HepG2 (cell line): ENCODE results near the gene MXRA8. TPM values are rescaled to one million over a fixed set of nuclear protein-coding genes. Genes with fewer than 3 reads are reported as not detected.

Source experiments
- CBX1 ChIP-seq: IDR thresholded peaks from one replicate; pipeline ENCODE4 v1.6.1; 2016; ENCODE audit warnings: antibody characterized with exemption, low read depth
- GZF1 ChIP-seq: sonication (generic); formaldehyde crosslinking; IDR thresholded peaks from 2 replicates; pipeline ENCODE4 v1.5.1; 2020; ENCODE audit warnings: mild to moderate bottlenecking, missing genetic modification reagents
- HNRNPL ChIP-seq: fragments of 200-400 bp; formaldehyde crosslinking; IDR thresholded peaks from 2 replicates; pipeline ENCODE4 v1.6.1; 2017; ENCODE audit warnings: mild to moderate bottlenecking, low read depth, low read length
- KDM5A ChIP-seq: fragments of 200-600 bp; sonication (generic); IDR thresholded peaks from 2 replicates; pipeline ENCODE4 v1.7.0; 2018; ENCODE audit warnings: antibody characterized with exemption, mild to moderate bottlenecking, low read length, borderline replicate concordance
- PPARG ChIP-seq: conservative IDR thresholded peaks from 2 replicates; pipeline ENCODE4 v1.6.1; 2016; ENCODE audit warnings: missing biosample characterization, missing genetic modification reagents
- SIX4 ChIP-seq: sonication (generic); formaldehyde crosslinking; IDR thresholded peaks from 2 replicates; pipeline ENCODE4 v1.4.0; 2020; ENCODE audit warnings: missing genetic modification reagents
- SP140L ChIP-seq: sonication (generic); formaldehyde crosslinking; IDR thresholded peaks from 2 replicates; pipeline ENCODE4 v1.4.0; 2020; ENCODE audit warnings: missing genetic modification reagents, borderline replicate concordance
- SYNCRIP ChIP-seq: fragments of 200-400 bp; formaldehyde crosslinking; IDR thresholded peaks from 2 replicates; pipeline ENCODE4 v1.6.1; 2018; ENCODE audit warnings: mild to moderate bottlenecking, low read depth, low read length; ENCODE audit not compliant: insufficient read depth
- THAP8 ChIP-seq: sonication (generic); formaldehyde crosslinking; IDR thresholded peaks from 2 replicates; pipeline ENCODE4 v1.5.1; 2020; ENCODE audit warnings: missing genetic modification reagents, mild to moderate bottlenecking, borderline replicate concordance
- ZFP90 ChIP-seq: sonication (generic); formaldehyde crosslinking; IDR thresholded peaks from 2 replicates; pipeline ENCODE4 v1.8.0; 2022; ENCODE audit warnings: missing genetic modification reagents, mild to moderate bottlenecking, inconsistent platforms, borderline replicate concordance
- ZGPAT ChIP-seq: IDR thresholded peaks from 2 replicates; pipeline ENCODE4 v1.6.1; 2016; ENCODE audit warnings: mild to moderate bottlenecking
- ZMYM3 ChIP-seq: sonication (generic); formaldehyde crosslinking; IDR thresholded peaks from 2 replicates; pipeline ENCODE4 v1.5.1; 2020; ENCODE audit warnings: mild to moderate bottlenecking, missing genetic modification reagents
- ZNF264 ChIP-seq: sonication (generic); formaldehyde crosslinking; IDR thresholded peaks from 2 replicates; pipeline ENCODE4 v1.4.0; 2020; ENCODE audit warnings: missing genetic modification reagents
- ZNF605 ChIP-seq: sonication (generic); formaldehyde crosslinking; IDR thresholded peaks from 2 replicates; pipeline ENCODE4 v1.8.0; 2022; ENCODE audit warnings: mild to moderate bottlenecking, missing genetic modification reagents
- ZNF614 ChIP-seq: IDR thresholded peaks from 2 replicates; pipeline ENCODE4 v1.6.1; 2018; ENCODE audit warnings: missing biosample characterization, missing genetic modification reagents, inconsistent platforms, borderline replicate concordance
- ZNF660 ChIP-seq: sonication (generic); formaldehyde crosslinking; IDR thresholded peaks from 2 replicates; pipeline ENCODE4 v1.5.1; 2020; ENCODE audit warnings: mild to moderate bottlenecking, low read depth, missing genetic modification reagents, borderline replicate concordance
- ZNF780A ChIP-seq: sonication (generic); formaldehyde crosslinking; IDR thresholded peaks from 2 replicates; pipeline ENCODE4 v1.8.0; 2022; ENCODE audit warnings: mild to moderate bottlenecking, missing genetic modification reagents, moderate library complexity
- ZNF782 ChIP-seq: sonication (generic); formaldehyde crosslinking; IDR thresholded peaks from 2 replicates; pipeline ENCODE4 v1.4.0; 2020; ENCODE audit warnings: missing genetic modification reagents, mild to moderate bottlenecking, borderline replicate concordance
- polyA plus RNA-seq, 8 experiments: library from polyadenylated mRNA; depleted of rRNA in 3 of 8; stranded (reverse) in 7 of 8; unstranded in 1 of 8; fragments of >200 nt; fragmentation: Illumina TruSeq in 4 of 8; extraction: Trizol in 4 of 8; gene quantifications; 2 replicates each; pipeline versions ENCODE4 v1.2.1 to v1.2.3, GENCODE V29; 2011 to 2016; ENCODE audit warnings: low read depth in 4 of 8, missing spikeins in 1 of 8, mixed read lengths in 1 of 8; ENCODE audit not compliant: insufficient read depth in 1 of 8
- total RNA-seq, 5 experiments: library from RNA; depleted of rRNA; stranded (reverse); fragments of >200 nt; fragmentation: Illumina TruSeq; extraction: Trizol; gene quantifications; 2 replicates each; pipeline ENCODE4 v1.2.3, GENCODE V29; 2016; ENCODE audit warnings: low read depth in 1 of 5
- TF ChIP-seq, protein P1 (sequence below): sonication (generic); formaldehyde crosslinking; IDR thresholded peaks from 2 replicates; pipeline ENCODE4 v1.4.0; 2020; ENCODE audit warnings: missing genetic modification reagents
- TF ChIP-seq, protein P2 (sequence below): sonication (generic); formaldehyde crosslinking; IDR thresholded peaks from 2 replicates; pipeline ENCODE4 v1.4.0; 2020; ENCODE audit warnings: missing genetic modification reagents, low read depth, mild to moderate bottlenecking, borderline replicate concordance
- TF ChIP-seq, protein P3 (sequence below): sonication (generic); formaldehyde crosslinking; IDR thresholded peaks from 2 replicates; pipeline ENCODE4 v1.5.0; 2020; ENCODE audit warnings: missing genetic modification reagents
- TF ChIP-seq, protein P4 (sequence below): sonication (generic); formaldehyde crosslinking; IDR thresholded peaks from 2 replicates; pipeline ENCODE4 v1.8.1; 2023; ENCODE audit warnings: mild to moderate bottlenecking, moderate library complexity, missing genetic modification reagents

The MXRA8 gene
- total and polyA plus RNA-seq, 2 of the 13 experiments (the other 11 are each of a cell fraction or from before 2014, with no cell fraction given) = 19.8 to 44.8 TPM

DNA sequence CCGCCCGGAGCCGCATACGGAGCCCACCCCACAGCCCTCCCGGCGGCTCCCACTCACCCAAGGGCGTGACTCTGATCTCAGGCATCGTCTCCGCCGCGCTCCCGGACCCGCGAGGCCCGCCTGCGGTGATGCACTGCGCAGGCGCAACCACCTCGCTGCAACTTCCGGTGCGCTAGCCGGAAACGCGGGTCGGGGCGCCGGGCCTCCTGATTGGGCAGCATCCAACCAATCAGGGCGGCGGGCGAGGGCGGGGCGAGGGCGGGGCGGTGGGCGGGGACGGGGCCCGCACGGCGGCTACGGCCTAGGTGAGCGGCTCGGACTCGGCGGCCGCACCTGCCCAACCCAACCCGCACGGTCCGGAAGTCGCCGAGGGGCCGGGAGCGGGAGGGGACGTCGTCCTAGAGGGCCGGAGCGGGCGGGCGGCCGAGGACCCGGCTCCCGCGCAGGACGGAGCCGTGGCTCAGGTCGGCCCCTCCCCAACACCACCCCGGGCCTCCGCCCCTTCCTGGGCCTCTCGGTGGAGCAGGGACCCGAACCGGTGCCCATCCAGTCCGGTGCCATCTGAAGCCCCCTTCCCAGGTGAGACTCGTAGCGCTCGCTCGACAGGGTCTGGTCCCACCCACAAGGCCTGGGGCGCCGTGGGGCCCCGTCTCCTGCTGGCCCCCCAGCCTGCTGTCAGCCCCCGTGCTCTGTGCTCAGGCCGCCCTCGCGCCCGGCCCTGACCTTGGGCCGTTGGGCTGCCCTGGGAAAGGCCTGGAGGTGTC lies 33.6 kb downstream of the MXRA8 start, which contains the start of the genes CPTP and INTS11 (continued):
- TF ChIP-seq, protein P1, sequence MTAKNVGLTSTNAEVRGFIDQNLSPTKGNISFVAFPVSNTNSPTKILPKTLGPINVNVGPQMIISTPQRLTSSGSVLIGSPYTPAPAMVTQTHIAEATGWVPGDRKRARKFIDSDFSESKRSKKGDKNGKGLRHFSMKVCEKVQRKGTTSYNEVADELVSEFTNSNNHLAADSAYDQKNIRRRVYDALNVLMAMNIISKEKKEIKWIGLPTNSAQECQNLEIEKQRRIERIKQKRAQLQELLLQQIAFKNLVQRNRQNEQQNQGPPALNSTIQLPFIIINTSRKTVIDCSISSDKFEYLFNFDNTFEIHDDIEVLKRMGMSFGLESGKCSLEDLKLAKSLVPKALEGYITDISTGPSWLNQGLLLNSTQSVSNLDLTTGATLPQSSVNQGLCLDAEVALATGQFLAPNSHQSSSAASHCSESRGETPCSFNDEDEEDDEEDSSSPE (CRISPR knock-in tag) = peak; percentile 47
- TF ChIP-seq, protein P2, sequence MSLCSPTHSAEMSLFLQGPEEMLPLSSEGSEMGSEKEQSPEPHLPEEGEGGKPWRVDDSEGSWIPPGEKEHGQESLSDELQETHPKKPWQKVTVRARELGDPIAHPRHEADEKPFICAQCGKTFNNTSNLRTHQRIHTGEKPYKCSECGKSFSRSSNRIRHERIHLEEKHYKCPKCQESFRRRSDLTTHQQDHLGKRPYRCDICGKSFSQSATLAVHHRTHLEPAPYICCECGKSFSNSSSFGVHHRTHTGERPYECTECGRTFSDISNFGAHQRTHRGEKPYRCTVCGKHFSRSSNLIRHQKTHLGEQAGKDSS (CRISPR knock-in tag) = no peak
- 0 out of 2 replicates have a peak, but pooled peaks have one; percentile 8 for TF ChIP-seq ZNF264 (CRISPR knock-in tag)
- no peak for TF ChIP-seq SYNCRIP
- no peak for TF ChIP-seq GZF1 (CRISPR knock-in tag)
- TF ChIP-seq KDM5A = peak; percentile 66; the same call in 1 of the 2 replicates
- peak; percentile 71; the same call in 1 of the 2 replicates for TF ChIP-seq HNRNPL
- TF ChIP-seq, protein P3, sequence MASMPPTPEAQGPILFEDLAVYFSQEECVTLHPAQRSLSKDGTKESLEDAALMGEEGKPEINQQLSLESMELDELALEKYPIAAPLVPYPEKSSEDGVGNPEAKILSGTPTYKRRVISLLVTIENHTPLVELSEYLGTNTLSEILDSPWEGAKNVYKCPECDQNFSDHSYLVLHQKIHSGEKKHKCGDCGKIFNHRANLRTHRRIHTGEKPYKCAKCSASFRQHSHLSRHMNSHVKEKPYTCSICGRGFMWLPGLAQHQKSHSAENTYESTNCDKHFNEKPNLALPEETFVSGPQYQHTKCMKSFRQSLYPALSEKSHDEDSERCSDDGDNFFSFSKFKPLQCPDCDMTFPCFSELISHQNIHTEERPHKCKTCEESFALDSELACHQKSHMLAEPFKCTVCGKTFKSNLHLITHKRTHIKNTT = no peak
- no peak for TF ChIP-seq ZNF614
- no peak for TF ChIP-seq SIX4
- TF ChIP-seq ZNF780A (CRISPR knock-in tag) = no peak
- peak; percentile 78; the same call in 1 of the 2 replicates for TF ChIP-seq ZGPAT (CRISPR knock-in tag)
- TF ChIP-seq PPARG (CRISPR knock-in tag) = 0 out of 2 replicates have a peak, but pooled peaks have one; percentile 11
- TF ChIP-seq ZFP90 (CRISPR knock-in tag) = 0 out of 2 replicates have a peak, but pooled peaks have one; percentile 32
- TF ChIP-seq ZNF782 (CRISPR knock-in tag) = no peak; the same call in 1 of the 2 replicates
- TF ChIP-seq, protein P4, sequence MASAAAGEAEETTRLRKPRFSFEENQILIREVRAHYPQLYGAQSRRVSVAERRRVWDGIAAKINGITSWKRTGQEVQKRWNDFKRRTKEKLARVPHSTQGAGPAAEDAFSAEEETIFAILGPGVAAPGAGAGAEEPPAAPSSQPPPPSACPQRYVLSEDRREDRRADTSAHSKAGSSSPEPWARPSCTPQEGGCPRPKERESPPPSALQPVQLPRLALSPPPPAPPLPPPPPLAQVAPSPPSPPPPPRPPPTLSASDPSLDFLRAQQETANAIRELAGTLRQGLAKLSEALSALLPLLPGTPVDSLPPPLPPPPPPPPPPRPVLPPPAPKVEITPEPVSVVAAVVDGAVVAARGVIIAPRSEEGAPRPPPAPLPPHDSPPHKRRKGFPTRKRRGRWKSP = peak; percentile 66; the same call in 1 of the 2 replicates
- TF ChIP-seq CBX1 = no peak
- no peak for TF ChIP-seq SP140L (CRISPR knock-in tag)
- TF ChIP-seq ZNF605 (CRISPR knock-in tag) = peak; percentile 19; the same call in 1 of the 2 replicates
- 0 out of 2 replicates have a peak, but pooled peaks have one; percentile 11 for TF ChIP-seq ZMYM3 (CRISPR knock-in tag)
- TF ChIP-seq ZNF660 (CRISPR knock-in tag) = no peak
- TF ChIP-seq THAP8 = peak; percentile 89; the same call in 1 of the 2 replicates
